Measurements from ENCODE around the gene CFAP69.

The CFAP69 gene

DNA sequence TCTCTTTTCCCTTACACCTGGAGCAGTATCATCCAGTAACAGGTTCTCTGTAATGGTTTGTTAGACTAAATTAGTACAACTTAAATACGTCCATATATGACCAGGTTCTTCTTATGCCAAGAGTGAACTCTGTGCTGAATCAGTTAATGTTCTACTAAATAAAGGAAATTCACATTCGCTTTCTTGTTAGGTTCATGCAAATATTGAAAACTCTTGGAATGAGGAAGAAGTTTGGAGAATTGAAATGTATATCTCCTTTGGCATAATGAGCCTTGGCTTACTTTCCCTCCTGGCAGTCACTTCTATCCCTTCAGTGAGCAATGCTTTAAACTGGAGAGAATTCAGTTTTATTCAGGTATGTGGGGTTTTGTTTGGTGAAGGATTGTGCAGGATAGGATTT lies 15.3 kb upstream of the CFAP69 start:
- no peak for TF ChIP-seq POLR2AphosphoS5 (IDR thresholded peaks at IDR 0.05; ENCODE audit: low read depth, low read length)
- TF ChIP-seq, protein P1, sequence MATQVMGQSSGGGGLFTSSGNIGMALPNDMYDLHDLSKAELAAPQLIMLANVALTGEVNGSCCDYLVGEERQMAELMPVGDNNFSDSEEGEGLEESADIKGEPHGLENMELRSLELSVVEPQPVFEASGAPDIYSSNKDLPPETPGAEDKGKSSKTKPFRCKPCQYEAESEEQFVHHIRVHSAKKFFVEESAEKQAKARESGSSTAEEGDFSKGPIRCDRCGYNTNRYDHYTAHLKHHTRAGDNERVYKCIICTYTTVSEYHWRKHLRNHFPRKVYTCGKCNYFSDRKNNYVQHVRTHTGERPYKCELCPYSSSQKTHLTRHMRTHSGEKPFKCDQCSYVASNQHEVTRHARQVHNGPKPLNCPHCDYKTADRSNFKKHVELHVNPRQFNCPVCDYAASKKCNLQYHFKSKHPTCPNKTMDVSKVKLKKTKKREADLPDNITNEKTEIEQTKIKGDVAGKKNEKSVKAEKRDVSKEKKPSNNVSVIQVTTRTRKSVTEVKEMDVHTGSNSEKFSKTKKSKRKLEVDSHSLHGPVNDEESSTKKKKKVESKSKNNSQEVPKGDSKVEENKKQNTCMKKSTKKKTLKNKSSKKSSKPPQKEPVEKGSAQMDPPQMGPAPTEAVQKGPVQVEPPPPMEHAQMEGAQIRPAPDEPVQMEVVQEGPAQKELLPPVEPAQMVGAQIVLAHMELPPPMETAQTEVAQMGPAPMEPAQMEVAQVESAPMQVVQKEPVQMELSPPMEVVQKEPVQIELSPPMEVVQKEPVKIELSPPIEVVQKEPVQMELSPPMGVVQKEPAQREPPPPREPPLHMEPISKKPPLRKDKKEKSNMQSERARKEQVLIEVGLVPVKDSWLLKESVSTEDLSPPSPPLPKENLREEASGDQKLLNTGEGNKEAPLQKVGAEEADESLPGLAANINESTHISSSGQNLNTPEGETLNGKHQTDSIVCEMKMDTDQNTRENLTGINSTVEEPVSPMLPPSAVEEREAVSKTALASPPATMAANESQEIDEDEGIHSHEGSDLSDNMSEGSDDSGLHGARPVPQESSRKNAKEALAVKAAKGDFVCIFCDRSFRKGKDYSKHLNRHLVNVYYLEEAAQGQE (IDR thresholded peaks at IDR 0.05; ENCODE audit: insufficient read depth in 1 of 2, low read depth in 2 of 2, low read length in 2 of 2): no peak
- TF ChIP-seq SIN3A (IDR thresholded peaks at IDR 0.05; ENCODE audit: borderline replicate concordance, insufficient read depth, low read length): no peak

DNA sequence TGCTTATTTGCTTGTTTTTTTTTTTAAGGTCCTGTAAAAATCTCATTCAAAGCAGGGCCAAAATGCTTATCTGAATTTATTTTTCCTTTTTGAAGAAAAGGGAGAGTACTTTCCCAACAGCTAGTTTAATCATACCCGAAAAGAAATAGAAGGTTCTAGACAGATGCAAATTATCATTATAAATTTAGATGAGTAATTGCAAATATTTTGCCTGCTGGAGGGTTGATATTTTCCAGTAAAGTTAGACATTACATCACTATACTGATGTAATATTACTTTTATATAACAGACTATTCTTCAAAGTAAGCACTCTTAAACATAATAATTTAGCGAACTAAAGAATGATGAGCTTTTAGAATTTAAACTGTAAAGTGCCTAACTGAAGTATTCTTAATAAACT lies 14.1 kb upstream of the CFAP69 start:
- TF ChIP-seq POLR2AphosphoS5 (IDR thresholded peaks at IDR 0.05; ENCODE audit: low read depth, low read length): no peak

DNA sequence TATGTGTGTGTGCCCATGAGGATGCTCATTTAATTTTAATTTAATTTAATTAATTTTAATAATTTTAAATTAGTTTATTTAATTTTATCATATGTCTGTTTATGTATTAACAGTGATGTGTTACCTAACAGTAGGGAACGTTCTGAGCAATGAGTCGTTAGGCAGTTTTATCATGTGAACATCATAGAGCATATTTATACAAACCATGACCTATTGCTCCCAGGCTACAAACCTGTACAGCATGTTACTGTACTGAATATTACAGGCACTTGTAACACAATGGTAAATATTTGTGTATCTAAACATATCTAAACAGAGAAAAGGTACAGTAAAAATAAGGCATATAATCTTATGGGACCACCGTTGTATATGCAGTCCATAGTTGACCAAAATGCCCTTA lies 13.7 kb upstream of the CFAP69 start:
- TF ChIP-seq, protein P1 (IDR thresholded peaks at IDR 0.05; ENCODE audit: insufficient read depth in 1 of 2, low read depth in 2 of 2, low read length in 2 of 2): no peak
- no peak for TF ChIP-seq TAF1 (IDR thresholded peaks at IDR 0.05; ENCODE audit: borderline replicate concordance, insufficient read depth, low read length)
- no peak for TF ChIP-seq SIN3A (IDR thresholded peaks at IDR 0.05; ENCODE audit: borderline replicate concordance, insufficient read depth, low read length)
- no peak for TF ChIP-seq FOXP2 (optimal IDR thresholded peaks at IDR 0.05; ENCODE audit: borderline replicate concordance, extremely low read depth, extremely low read length, insufficient read depth)
- no peak for TF ChIP-seq POLR2AphosphoS5 (IDR thresholded peaks at IDR 0.05; ENCODE audit: low read depth, low read length)

DNA sequence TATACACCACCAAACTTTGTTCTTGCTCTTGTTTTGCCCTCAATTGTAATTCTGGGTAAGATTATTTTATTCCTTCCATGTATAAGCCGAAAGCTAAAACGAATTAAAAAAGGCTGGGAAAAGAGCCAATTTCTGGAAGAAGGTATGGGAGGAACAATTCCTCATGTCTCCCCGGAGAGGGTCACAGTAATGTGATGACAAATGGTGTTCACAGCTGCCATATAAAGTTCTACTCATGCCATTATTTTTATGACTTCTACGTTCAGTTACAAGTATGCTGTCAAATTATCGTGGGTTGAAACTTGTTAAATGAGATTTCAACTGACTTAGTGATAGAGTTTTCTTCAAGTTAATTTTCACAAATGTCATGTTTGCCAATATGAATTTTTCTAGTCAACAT lies 12.5 kb upstream of the CFAP69 start:
- TF ChIP-seq FOXP2 (optimal IDR thresholded peaks at IDR 0.05; ENCODE audit: borderline replicate concordance, extremely low read depth, extremely low read length, insufficient read depth) (no peak), TAF1 (IDR thresholded peaks at IDR 0.05; ENCODE audit: borderline replicate concordance, insufficient read depth, low read length) (no peak)
- TF ChIP-seq, protein P1 (IDR thresholded peaks at IDR 0.05; ENCODE audit: insufficient read depth in 1 of 2, low read depth in 2 of 2, low read length in 2 of 2): no peak

DNA sequence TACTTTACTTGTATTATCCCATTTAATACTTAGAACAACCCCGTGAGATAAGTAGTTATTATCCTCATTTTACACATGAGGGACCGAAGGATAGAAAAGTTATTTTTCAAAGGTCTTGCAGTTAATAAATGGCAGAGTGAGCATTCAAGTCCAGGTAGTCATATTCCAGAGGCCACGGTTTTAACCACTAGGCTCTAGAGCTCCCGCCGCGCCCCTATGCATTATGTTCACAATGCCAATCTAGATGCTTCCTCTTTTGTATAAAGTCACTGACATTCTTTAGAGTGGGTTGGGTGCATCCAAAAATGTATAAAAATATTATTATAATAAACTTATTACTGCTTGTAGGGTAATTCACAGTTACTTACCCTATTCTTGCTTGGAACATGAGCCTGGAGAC lies 11.4 kb upstream of the CFAP69 start:
- TF ChIP-seq, protein P1 (IDR thresholded peaks at IDR 0.05; ENCODE audit: insufficient read depth in 1 of 2, low read depth in 2 of 2, low read length in 2 of 2): no peak
- TF ChIP-seq SIN3A (IDR thresholded peaks at IDR 0.05; ENCODE audit: borderline replicate concordance, insufficient read depth, low read length) (no peak), TAF1 (IDR thresholded peaks at IDR 0.05; ENCODE audit: borderline replicate concordance, insufficient read depth, low read length) (no peak), FOXP2 (optimal IDR thresholded peaks at IDR 0.05; ENCODE audit: borderline replicate concordance, extremely low read depth, extremely low read length, insufficient read depth) (no peak), POLR2AphosphoS5 (IDR thresholded peaks at IDR 0.05; ENCODE audit: low read depth, low read length) (no peak)
